NCI-H524 (cell line): Measurements from ENCODE around the gene C13orf46.

Experiments used
- DNase-seq, 2 experiments: peaks; one replicate each; lab custom pipeline; 2025; lab: John Stamatoyannopoulos, UW

The C13orf46 gene

DNA sequence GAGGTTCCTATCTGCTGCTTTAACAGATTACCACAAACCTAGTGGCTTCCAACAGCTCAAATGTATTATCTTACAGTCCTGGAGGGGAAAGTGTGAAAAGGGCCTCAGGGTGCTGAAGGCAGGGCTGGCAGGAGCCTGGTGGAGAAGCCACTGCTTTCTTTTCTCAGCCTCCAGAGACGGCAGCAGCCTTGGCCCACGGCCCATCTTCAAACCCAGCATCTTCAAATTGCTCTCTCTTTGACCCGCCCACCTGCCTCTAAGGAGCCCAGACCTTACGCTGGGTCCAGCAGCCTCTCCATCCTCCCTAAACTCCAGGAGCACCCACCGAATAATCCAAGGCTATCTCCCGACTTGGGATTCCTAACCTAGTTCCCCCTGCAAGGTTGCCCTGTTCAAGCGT is 35.6 kb downstream of the C13orf46 start:
- DNase-seq: no peak

DNA sequence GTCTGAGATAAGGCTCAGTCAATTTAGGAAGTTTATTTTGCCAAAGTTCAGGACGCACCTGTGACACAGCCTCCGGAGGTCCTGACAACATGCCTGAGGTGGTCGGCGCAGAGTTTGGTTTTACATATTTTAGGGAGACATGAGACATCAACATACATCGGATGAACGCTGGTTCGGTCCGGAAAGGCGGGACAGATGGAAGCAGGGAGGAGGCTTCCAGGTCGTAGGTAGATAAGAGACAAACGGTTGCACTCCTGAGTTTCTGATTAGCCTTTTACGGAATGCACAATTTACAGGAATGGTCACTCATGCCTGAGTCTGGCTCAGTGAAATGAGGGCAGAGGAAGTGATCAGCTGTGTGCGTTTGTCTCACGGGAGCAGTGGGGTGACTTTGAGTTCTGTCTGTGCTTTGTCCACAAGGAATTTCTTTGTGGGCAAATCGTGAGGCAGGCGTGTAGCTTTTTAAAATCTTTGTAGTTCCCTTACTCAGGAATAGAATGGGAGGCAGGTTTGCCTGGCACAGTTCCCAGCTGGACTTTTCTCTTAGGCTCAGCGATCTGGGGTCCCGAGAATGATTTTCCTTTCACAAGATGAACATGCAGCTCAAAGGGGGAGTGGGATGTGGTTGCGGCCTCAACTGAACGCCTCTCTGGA is 36.2 kb downstream of the C13orf46 start:
- DNase-seq: no peak

DNA sequence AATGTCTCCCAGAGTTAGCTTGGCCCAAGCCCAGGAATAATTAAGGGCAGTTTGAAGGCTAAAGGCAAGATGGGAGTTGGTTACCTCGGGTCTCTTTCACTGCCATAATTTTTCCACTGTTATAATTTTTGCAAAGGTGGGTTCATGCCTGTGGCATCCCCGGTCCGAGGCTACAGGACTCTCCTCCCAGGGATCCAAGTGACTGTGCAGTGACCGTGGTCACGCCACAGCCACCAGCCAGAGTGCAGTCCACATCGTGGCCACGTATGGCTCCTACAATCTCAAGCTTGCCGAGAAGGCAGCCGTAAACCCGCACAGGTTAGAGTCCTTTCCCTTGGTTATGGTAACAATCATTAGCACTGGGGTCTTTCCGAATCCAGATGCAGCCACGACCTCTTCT is 36.8 kb downstream of the C13orf46 start:
- no peak for DNase-seq

DNA sequence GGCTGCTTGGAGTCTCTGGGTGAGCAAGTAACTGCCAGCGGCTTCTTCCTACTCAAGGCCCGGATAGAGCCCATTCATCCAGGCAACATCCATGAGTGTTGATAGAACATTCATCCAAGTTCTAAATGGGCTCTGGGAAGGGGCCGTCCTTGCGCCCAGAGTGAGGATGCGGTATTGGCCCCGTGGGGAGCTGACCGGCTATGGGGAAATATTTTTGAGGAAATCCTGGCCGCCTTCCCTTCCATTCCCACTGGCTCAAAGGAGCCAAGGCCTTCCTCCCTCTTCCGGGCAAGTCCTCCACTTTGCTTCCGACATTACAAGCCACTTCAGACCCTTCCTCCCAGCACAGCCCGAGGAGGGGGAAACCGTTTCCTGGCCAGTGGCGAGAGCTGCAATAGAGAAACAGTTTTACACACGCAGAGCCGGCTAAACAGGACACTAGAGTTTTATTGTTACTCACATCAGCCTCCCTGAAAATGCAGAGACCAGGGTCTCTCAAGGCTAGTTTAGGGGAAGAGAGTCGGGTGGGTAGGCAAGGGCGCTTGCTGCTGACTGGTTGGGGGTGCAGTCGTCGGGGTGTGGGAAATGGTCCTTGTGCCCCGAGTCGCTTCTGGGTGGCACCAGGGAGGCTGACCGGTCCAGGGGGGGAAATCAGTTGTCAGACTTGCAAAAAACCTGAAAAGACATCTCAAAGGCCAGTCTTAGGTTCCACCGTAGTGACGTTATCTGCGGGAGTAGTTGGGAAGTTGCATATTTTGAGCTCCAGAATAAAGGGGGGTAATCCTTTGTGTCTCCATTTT is 37.5 kb downstream of the C13orf46 start:
- DNase-seq: no peak

DNA sequence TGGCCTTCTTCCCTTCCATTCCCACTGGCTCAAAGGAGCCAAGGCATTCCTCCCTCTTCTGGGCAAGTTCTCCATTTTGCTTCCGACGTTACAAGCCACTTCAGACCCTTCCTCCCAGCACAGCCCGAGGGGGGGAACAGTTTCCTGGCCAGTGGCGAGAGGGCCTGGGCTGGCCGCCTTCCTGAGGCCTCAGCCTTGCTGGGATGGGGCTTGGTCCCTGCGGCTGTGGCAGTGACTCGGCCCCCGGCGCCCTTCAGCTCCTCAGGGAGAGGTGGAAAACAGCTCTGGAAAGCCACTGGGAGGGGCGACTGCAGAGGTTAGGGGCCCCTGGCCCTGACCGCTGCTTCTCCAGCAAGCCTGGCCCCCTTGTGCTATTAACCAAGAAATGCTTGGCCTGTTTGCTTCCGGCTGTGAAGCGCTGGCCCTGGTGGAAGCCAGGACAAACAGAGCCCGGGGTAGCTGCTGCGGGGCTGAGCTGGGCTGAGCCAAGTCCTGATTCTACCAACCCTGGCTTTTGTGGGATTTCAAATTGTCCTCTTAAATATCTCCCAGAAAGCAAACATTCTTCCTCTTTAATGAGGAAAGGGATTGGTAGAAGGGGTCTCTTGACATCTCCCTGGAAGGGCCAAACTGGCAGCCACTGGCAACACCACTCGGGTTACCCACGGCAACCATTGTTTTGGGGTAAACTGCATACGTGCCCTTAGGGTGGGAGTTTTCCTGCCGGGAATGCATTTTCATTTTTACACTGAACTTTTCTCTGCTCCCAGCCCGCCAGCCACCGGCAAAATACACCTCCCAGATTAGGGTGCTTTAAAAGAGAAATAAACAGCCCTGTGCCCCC is 38.7 kb downstream of the C13orf46 start:
- DNase-seq: no peak

DNA sequence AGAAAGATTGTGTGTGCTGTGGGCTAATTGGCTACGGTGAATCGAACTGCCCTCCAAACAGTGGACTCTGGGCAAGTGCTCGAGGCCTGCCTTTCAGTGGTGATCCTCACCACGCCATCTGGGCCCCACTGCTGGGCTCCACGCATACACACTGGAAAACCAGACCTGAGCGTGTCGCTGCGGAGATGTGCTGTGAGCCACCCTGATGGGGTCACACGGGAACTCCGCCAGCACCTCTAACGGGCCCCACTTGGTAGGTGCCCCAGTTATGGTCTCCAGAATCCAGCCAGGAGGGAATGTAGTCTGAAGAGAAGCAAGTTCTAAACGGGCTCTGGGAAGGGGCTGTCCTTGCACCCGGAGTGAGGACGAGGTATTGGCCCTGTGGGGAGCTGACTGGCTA is 39.3 kb downstream of the C13orf46 start:
- no peak for DNase-seq

DNA sequence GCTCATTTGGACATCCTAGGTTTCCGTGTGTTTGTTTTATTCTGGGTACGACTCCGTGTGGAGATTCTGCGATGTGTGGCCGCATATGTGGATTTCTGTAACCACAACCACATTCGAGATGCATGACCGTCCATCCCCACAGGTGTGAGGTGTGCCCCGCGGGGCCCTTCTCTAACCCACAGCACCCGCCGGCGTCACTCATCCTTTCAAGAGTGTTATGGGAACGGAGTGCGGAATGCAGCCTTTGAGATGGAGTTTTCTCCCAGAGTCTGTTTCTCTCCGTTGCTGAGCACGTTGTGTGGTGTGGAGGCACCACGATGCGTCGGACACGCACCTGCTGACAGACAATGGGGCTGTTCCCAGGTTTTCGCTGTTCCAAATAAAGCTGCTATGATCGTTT is 40.0 kb downstream of the C13orf46 start:
- DNase-seq: no peak

DNA sequence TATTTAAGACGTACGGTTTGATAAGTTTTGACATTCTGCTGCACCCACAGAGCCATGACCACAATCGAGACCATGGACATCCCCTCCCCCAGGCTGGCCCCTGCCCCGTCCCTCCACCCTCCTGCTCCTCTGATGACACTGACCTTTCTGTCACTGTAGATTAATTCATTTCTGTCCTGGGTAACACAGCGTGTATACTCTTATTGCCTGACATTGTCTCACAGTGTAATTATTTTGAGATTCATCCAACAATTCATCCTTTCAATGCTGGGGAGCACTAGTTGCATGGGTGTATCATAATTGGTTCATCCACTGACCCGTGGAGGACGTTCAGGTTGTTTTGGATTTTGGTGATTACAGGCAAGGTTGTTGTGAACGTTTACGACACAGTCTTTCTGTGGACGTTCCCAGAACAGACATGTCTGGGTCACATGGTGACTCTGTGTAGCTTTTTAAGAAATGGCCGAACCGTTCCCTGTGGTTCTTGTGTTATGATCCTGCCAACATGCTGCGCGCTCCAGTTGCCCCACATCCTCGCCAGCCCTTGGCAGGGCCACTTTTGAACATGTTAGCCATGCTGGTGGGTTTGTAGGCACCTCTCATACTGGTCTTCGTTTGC is 41.9 kb downstream of the C13orf46 start:
- DNase-seq: no peak

DNA sequence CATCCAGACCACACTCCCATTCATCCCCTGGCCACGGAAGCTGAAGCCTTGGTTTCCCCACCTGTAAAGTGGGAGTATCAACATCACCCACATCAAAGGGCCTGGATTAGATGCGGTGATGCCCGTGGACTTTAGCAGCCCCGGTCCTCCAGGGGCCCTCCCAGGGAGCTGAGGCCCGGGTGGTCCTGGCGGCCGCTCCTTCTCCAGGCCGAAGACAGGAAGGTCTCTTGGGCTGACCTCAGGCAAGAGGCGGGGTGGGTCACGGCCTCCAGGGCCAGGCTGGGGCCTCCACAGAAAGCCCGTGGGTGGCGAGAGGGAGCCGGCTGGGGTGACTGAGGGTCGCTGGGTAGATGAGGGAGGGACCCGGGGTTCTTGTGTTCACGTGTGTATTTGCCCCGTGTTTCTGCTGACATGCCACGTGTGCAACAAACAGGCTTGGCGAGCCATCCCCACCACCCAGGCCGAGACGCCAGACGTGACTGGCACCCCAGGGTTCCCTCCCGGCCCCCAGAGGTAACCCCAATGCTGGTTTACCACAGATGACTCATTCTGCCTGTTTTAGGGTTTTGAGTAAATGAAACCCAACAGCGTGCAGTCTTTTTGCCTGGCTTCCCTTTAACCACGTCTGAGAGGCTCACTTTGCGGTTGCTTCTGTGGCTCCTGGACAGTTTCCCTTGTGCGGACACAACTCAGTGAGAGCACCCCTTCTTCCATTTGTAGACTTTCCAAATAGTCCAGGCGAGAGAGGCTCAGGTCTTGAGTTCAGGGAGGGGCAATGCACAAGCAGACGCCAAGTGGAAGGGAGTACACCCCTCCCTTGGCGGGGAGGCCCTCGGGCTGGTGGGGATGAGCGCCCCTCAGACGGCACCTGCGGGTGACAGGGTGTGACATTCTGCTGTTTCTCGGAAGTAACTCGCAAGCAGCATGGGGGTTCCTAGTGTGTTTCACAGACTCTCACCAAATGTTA is 42.9 kb downstream of the C13orf46 start:
- DNase-seq: no peak

DNA sequence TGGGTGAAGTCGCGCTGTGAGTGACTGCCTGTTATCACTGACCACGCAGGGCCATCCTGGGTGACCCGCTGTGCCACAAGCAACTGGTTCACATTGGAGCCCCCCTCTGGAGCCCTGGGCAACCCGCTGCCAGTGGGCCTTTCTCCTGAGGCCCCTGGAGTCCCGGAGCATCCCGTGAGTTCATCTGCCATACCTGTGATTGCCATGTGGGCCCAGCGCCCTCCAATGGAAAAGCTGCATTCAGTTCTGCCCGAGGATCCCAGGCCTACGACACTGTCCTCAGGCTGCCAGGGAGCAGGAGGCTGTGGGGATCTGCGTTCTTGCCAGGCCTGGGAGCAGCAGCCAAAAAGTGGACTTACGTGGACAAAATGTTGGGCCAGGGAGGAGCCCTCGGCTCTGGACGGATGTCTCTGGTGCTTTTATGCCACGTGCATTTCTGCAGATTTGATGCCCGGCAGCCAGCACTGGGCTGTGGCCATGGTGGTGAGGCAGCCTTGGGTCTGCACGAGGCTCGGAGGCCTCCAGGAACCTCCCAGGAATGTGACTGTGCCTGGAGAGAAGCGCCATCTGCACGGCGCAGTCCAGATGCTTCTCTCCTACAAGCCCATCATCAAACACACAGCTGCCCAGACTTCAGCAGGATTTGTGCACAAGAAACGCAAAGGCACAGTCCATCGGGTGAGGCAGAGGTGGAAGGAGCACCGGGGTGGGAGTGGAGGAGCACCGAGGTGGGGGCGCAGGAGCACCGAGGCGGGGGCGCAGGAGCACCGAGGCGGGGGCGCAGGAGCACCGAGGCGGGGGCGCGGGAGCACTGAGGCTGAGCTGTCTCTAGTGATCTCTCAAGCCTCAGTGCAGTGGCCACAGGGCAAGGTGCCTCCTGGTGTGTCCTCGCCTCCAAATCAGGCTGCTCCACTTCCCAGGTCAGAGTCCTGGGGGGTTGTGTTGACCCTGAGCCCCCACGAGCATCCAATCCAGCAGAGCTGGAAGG is 44.0 kb downstream of the C13orf46 start:
- DNase-seq: no peak

DNA sequence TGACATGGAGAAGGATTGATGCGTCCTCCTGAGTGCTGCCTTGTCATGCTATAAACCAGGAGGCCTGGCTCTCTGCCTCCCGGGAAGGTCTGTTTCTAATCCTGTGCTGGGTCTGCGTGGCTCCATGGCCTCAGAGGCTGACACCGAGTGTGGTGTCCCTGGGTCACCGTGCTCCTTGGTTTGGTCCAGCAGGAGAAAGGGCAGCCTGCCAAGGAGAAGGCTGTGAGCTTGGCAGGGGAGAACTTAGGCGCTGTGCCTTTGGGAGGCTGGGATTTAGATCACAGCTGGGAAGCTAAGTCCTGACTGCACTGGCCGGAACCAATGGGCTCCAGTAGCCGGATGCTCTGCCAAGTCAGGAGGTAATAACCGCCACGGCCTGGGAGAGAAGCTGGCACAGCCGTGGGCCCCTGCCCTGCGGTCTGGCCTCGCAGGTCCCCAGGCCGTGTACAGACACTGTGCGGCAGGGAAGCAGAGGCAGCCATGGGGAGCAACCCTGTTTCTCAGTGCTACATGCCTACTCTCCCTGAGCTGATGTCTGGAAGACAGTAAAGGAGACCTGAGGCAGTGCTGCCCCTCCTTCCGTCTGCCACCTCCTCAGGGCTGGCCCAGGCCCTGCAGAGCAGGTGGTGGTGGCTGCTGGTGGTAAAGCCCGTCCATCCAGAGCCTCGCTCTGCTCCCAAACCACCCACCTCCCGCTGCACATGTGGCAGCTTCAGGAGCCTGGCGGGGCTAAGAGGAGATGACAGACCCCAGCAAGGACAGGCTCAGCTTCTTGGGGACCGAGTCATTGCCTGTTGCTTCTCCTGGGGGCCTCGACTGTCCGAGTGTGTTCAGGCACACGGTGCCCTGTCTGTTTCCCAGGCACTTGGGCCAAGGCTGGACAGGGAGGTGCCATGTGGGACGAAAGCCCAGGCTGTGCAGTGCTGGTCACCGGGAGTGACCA is 44.9 kb downstream of the C13orf46 start:
- no peak for DNase-seq

DNA sequence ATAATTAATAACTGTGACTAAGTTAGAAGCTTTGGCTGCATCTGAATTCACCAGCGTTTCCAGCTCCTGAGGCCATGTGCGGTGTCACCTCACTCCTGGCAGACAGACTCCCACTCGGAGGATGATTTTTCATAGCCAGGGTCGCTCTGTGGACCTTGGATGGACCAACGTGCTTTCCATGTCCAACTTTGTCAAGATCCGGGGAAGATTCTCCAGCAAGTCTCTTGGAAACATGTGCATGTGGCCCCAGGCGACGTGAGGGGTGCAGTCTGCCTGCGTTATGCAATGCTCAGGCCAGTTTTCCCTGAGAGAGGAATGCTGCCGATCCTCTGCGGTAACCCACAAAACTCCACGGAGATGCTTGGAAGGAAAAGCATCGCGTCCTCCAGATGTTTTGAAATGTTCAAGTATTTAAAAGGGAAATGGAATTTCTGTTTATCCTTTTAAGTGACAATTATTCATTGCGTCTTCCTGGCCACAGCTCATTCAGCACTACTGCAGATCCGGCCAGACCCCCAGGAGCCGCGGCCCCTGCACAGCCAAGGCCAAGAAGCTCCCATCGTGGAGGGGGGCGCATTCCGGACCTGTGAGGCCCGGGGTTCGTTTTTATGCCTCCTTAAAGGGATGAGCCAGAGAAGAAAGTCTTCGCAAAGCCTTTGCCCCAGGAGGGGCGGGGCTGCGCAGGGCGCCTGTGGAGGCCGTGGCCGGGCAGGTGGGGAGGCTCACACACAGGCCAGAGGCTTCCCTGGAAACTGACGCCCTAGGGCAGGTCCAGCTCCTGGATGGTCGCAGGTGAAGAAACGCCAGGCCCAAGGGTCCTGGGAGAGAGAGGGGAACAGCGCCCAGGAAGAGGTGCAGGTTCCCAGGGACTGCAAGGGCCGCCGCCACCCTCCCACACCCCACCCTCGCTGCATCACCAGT is 46.0 kb downstream of the C13orf46 start:
- no peak for DNase-seq

DNA sequence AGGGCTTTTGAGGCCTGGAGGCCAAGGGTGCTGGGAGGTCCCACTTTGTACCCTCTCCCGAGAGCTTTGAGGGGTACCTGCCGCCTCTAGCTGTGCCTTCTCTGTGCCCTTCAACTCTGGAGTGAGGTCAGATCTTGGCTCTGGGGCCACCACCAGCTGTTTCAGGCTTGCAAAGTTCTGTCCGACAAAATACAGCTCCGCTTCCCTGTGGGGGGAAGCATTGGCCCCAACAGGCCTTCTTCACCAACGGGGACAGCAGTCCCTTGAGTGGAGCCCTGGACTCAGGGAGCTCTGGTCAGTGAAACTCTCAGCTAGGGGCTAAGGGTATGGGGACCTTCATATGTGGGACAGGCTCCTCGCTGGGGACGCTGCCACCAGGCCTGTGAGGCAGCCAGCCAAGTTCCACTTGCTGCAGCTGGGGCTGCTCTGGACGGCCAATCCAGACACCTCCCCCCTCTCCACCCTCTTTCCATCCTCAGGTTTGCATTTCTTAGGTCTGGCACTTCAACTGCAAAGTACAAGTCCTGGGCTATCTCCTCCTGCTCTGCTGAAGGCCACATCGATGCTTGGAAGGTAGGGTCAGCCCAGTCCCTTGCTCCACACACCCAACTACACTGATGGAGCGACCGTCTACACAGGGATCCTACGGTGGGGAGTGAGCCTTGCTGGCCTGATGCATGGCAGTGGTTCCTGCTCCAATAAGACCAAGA is 46.8 kb downstream of the C13orf46 start:
- DNase-seq: no peak

DNA sequence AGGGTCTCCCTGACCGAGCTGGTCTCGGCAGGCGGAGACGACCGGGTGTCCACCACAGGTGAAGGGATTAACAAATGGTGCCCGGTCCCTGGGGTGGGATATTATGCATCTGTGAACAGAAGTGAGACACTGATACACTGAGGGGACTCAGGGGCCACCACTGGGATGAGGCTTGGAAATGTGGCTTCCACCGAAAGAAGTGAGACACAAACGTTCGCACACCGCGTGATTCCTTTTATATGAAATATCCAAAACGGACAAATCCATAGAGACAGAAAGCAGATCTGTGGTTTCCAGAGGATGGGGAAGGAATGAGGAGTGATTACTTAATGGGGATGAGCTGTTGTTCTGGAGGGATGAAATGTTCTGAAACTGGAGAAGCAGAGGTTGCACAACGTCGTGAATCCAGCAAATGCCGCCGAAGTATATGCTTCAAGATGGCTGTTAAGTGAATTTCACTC is 47.5 kb downstream of the C13orf46 start:
- DNase-seq: no peak

DNA sequence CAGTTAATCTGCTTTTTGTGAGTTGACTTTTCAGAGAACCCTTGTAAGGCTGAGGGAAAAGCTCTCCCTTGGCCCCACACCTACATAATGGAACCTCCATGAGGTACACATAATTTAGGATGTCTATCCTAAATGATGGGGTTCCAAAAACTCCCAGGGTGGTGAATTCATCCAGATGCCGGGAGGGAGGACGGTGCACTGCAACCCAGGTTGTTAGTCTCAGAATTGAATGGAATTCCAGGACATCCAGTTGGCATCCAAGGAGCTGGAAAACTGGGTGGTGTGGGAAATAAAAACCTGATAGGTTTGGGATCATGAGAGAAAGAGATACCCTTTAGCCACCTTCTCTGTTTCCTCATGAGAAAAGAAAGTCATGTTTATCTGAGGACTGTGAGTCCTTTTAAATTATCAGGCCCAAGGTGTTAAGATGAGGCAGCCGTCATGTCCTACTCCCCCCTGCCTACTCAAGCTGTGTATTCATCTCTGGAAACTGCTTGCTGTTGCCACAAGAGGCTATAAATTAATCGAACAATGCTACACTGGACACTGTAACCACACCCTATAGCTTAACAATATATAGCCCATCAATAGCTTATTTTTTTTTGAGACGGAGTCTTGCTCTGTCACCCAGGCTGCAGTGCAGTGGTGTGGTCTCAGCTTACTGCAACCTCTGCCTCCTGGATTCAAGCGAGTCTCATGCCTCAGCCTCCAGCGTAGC is 49.5 kb downstream of the C13orf46 start:
- no peak for DNase-seq

DNA sequence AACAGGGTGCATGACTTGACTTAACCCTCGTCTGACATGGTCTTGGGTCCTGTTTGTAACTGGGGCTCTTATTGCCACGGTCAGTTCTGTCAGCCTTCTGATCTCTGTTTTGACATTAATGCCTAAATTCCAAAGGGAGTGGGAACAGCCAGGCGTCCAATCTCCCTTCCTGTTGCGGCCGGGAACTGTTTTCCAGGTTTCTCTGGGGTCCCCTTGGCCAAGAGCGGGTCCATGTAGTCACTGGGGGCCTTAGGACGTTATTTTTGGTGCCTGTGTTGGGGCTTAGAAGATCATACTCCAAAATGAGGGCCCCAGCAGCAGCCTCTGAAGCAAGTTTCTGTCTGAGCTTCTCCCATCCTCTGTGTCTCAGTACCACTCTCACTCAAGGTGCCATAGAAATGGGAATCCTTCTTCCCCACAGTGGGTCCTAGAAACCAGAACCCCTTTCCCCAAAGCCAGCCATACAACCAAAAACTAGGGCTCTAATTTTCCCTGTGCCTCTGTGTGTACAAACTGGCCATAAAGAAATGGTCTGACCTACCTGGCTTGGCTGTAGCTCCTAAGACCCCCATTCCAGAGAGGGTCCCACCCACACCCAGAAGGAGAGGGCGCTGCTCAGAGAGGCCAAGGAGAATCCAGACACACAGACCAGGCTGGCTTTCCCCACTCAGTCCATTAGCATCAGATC is 50.4 kb downstream of the C13orf46 start:
- no peak for DNase-seq
